ENCODE results near the gene ZNF423.
"Not testable (repeated sequence)": the region's sequence is repeated elsewhere in the genome, so short reads cannot be mapped to it uniquely, and the experiment has no call there.

Gene ZNF423

GRCh38 chr16:49521734-49522325 is 334.1 kb downstream of the ZNF423 start:
- DNase-seq, result no peak

GRCh38 chr16:49520492-49521038 is 335.3 kb downstream of the ZNF423 start:
- no peak for DNase-seq

- no peak for DNase-seq
Observed at GRCh38 chr16:49519741-49520140, 336.2 kb downstream of the ZNF423 start.

DNA sequence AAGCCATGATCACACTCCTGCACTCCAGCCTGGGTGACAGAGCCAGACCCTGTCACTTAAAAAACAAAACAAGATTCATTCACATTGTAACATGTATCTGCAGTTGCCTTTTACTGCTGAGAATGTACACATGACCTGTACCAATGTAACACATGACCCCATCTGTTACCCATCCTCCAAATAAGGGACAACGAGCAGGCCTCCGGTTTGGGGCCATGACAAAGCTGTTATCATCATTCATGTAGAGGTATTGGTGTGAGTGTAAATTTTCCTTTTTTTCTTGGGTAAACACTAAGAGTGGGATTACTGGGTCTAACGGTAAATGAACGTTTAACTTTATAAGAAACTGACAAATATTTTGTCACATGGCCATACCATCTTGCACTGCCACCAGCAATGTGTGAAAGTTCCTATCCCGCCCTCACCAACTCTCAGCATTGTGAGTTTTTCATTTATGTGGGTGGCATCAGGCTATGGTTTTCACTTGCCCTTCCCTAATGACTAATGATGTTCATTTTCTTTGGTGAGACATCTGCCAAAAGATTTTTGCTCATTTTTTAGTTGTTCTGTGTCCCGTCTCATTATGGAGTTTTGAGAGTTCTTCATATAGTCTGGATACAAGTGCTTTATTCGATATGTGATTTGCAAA is 336.8 kb downstream of the ZNF423 start:
- no peak for DNase-seq

DNA sequence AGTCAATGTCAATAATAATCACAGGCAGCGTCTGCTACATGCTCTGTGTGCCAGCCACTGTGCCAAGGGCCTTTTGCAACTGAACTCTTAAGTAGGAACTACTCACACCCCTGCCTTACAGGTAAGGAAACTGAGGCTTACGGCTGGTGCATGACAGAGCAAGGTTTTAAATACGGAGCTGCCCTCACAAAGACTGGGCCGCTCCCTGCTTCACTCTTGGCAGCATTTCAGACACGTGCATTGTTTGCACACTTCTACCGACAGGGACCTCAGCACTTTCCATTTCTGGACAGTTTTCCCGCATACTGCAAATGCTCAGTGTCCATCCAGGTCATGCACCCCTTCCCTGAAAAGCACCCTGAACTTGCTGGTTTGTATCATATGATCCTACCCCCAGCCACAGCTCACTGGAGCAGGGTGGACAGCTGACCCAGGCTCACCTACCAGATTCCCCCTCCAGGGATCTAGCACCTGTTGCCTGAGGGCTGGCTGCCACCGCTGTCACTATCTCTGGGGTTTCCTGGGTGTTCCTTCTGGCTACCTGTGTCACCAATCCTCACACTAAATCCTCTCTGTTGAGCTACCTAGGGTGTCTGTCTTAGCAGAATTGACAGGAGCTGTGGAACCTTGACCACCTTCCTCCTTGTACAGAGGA is 339.4 kb downstream of the ZNF423 start:
- DNase-seq, result no peak

DNA sequence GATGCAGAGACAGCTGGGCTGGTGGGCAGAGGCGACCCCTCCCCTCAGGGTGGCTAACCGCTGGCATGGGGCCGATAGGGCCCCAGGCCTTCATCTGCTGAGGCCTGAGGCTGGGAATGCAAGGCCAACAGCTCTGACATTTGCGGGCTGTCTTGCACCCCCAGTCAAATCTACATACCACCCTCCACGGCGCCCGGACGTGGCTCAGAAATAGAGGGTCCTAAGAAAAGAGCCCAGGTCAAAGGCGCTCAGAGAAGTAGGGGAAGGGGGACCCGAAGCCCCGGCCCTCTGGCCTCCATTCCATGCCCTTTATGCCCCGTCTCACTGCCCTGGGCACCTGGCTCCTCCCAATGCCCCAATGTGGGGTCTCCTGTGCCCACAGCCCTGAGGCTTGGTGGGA is 340.1 kb downstream of the ZNF423 start:
- DNase-seq, result no peak

- no peak for DNase-seq
Observed at GRCh38 chr16:49515016-49515565, 340.8 kb downstream of the ZNF423 start.

DNA sequence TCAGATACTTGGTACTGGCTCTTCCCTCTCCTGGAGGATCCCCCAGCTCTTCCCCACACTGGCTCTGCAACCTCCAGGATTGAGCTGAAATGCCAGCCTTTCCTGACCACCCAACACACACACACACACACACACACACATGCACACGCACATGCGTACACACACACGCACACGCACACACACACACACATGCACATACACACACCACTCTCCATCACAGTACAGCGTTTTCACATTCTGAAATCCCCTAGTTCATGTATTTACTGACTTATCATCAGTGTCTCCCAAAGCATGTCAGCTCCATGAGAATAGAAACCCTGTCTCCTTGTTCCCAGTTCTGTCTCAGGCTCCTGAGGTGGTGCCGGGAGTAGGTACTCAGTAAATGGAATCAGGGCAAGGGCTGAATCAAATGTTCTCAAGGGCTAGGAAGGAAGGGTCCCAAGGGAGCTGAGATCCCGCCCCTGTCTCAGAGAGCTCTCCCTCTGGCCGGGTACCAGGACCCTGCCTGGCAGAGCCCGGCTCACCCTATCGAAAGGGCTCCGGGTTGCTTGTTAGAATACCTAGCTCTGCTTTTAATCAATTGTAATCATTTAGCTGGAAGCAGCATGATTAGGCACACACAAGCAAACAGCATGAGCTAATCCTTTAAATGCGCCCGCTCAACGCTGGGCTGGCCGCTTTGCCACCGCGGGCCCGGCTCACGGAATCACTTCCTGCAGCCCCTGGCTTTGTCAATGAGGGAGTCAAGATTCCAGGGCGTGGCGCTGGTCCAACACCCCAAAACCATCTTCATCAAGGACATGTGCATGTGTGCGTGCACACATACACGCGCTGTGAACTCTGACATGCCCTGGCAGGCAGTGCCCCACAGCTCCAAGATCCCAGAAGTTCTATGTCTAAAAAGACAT is 341.6 kb downstream of the ZNF423 start:
- no peak for DNase-seq

DNA sequence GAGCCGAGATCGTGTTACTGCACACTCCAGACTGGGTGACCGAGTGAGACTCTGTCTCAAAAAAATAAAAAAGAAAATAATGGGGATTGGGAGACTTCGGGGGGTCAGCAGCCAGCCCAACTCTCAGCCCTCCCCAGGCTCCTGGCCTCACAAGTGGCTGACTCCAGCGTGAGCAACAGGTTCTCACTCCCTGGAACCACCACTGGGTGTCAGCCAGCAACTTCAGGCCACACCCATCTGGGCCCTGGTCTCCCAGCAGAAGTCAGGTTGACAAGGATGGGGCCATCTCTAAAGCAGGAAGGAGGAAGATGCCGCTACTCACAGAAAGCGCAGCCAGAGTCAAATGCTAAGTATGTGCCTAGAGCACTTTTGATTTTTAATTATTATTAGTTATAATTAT is 342.9 kb downstream of the ZNF423 start:
- DNase-seq, result no peak

- DNase-seq, result no peak
Observed at GRCh38 chr16:49510654-49511305, 345.1 kb downstream of the ZNF423 start.

DNA sequence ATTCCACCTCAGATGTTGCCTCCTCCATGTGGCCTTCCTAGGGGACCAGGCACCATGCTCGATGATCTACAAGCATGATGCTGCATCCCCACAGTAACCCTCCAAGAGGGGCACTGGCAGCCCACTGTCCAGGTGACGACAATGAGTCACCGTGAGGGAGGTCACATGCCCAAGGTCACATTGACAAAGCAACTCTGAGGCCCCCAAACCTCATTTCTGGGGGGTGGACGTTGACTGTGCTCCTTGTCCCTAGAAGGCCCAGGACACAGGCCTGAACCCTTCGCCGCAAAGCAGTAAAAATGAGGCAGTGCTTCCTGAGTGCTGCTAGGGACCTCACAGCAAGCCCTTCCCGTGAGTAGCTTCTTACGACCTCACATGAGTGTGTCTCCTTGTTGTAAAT is 345.8 kb downstream of the ZNF423 start:
- no peak for DNase-seq

- not testable (repeated sequence) for DNase-seq
Observed at GRCh38 chr16:49506058-49507013, 349.6 kb downstream of the ZNF423 start.

DNA sequence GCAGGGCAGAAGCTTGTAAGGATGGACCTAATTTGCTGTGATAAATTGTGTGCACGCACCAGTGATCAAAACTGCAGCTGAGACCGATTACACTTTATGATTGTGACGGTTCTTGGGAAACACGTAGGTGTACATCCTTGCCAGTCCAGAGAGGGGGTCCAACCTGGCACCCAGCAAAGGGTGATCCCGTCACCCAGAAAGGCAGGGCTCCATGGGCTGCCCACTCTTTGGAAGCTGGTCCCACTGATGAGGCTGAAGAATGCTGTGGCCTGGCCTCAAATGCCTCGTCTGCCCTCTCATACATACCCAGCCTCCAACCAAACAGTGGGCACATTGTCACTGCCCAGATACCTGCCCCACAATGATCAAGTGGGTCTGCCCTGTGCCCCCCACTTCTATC is 350.4 kb downstream of the ZNF423 start:
- no peak for DNase-seq

GRCh38 chr16:49504626-49505025 is 351.3 kb downstream of the ZNF423 start:
- DNase-seq, result no peak

GRCh38 chr16:49504023-49504364 is 351.9 kb downstream of the ZNF423 start:
- DNase-seq, result no peak

- DNase-seq, result no peak
Observed at GRCh38 chr16:49503256-49504022, 352.5 kb downstream of the ZNF423 start.

DNA sequence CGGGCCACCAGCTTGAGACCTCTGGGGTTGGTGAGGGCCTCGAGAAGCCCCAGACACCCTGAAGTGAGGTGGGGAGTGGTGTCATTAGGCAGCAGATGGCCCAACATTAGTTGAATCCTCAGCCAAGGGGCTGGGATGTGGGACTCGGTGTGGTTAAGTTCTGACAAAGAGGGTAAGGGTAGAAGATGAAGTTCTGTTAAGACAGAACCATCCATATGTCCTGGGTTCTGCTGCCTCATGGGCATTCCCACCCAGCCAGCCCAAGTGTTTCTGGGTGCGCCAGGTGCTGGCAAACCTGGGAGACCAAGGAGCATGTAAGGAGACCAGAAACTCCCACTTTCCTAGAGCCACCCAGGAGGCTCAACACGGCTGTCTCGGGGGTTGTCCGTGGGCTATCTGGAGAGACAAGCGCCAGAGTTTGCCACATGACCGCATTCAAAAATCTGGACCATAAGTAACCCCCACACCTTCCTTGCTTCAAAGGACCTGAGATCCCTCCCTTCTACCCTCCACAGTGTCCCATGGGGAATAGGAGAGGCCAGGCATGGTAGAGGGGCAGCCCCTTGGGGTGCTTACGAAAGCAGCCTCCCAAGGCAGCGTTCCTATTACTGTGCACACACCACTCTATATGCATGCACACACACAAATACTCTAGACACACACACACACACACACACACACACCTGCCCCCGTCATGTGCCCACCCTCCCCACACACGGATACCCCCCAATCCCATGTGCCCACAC is 353.6 kb downstream of the ZNF423 start:
- no peak for DNase-seq

- DNase-seq, result no peak
Observed at GRCh38 chr16:49499869-49500610, 355.9 kb downstream of the ZNF423 start.

- DNase-seq, result no peak
Observed at GRCh38 chr16:49499414-49499785, 356.5 kb downstream of the ZNF423 start.
